Endothelial cell of umbilical vein (primary cell): ENCODE data around the gene SAYSD1. TPM values are rescaled to one million over a fixed set of nuclear protein-coding genes. Genes with fewer than 3 reads are reported as not detected.

ENCODE experiments used
- BruUV-seq: library from RNA; stranded (reverse); fragments of 400-500 nt; replicated peaks from 2 replicates; lab custom pipeline; 2021; lab: Mats Ljungman, UMichigan
- CTCF ChIA-PET: fragments of 300-600, 350-600 bp; sonication (Branson Sonifier 250); formaldehyde crosslinking; loops from one replicate; lab custom pipeline; 2021; ENCODE audit warnings: antibody characterized with exemption, inconsistent platforms; lab: Charles Lee
- POLR2A ChIA-PET: fragments of 300-600, 350-600 bp; sonication (Branson Sonifier 250); formaldehyde crosslinking; loops from one replicate; lab custom pipeline; 2021; ENCODE audit warnings: antibody characterized with exemption, inconsistent platforms; lab: Charles Lee
- DNase-seq: peaks from one replicate; pipeline ENCODE4 v3.0.0-alpha.2; 2011; ENCODE audit warnings: low read depth, low spot score
- FAIRE-seq: peaks from 2 replicates; lab custom pipeline; 2011; peaks lifted over from hg19 to GRCh38; lab: Jason Lieb, UNC
- H2AFZ ChIP-seq: 2 replicates; pipeline ENCODE4 v1.6.0; 2012; ENCODE audit warnings: low read depth, low read length, control low read depth, inconsistent platforms
- H3K27ac ChIP-seq: 2 replicates; pipeline ENCODE4 v1.5.1; 2011; ENCODE audit warnings: low read depth, mild to moderate bottlenecking, control low read depth, low read length, moderate library complexity; ENCODE audit not compliant: insufficient read depth
- H3K27me3 ChIP-seq, 2 experiments: 2 replicates each; pipeline versions ENCODE4 v1.6.0 to v1.6.1; 2011; ENCODE audit warnings: low read length in 2 of 2, mixed read lengths in 1 of 2; ENCODE audit not compliant: control insufficient read depth in 2 of 2, insufficient read depth in 2 of 2
- H3K36me3 ChIP-seq, 2 experiments: 2 replicates in 1 of 2; 3 replicates in 1 of 2; pipeline ENCODE4 v1.5.1; 2011; ENCODE audit warnings: low read length in 2 of 2, mild to moderate bottlenecking in 1 of 2, moderate library complexity in 1 of 2; ENCODE audit not compliant: control insufficient read depth in 2 of 2, insufficient read depth in 2 of 2; ENCODE audit errors: extremely low read depth in 1 of 2
- H3K4me1 ChIP-seq: 3 replicates; pipeline ENCODE4 v1.5.1; 2011; ENCODE audit warnings: mild to moderate bottlenecking, low read length; ENCODE audit not compliant: control insufficient read depth, insufficient read depth; ENCODE audit errors: extremely low read depth
- H3K4me2 ChIP-seq: 2 replicates; pipeline ENCODE4 v1.6.1; 2011; ENCODE audit warnings: low read length, control low read depth, mixed read lengths; ENCODE audit not compliant: insufficient read depth
- H3K4me3 ChIP-seq, 3 experiments: fragments of 200-600 bp in 1 of 3; sonication (generic), shearing (Covaris generic) in 1 of 3; replicated peaks in 1 of 3; 2 replicates each; pipeline ENCODE4 v1.5.1; 2011 to 2016; ENCODE audit warnings: control low read depth in 3 of 3, low read length in 3 of 3, mild to moderate bottlenecking in 2 of 3, inconsistent platforms in 1 of 3, low read depth in 1 of 3, moderate library complexity in 1 of 3; ENCODE audit not compliant: insufficient read depth in 1 of 3
- H3K79me2 ChIP-seq: 2 replicates; pipeline ENCODE4 v1.6.0; 2012; ENCODE audit warnings: low read length, inconsistent platforms; ENCODE audit not compliant: control insufficient read depth, insufficient read depth
- H3K9ac ChIP-seq: replicated peaks from 2 replicates; pipeline ENCODE3; 2011; ENCODE audit warnings: low read length, control low read depth; ENCODE audit not compliant: insufficient read depth; ENCODE audit errors: extremely low read depth
- H3K9me1 ChIP-seq: replicated peaks from 3 replicates; pipeline ENCODE4 v1.6.0; 2011; ENCODE audit warnings: mild to moderate bottlenecking, low read length; ENCODE audit not compliant: control insufficient read depth, insufficient read depth; ENCODE audit errors: extremely low read depth
- H3K9me3 ChIP-seq: replicated peaks from 2 replicates; pipeline ENCODE4 v1.5.1; 2012; ENCODE audit warnings: low read length, inconsistent platforms; ENCODE audit not compliant: control insufficient read depth, insufficient read depth
- H4K20me1 ChIP-seq: replicated peaks from 2 replicates; pipeline ENCODE3; 2011; ENCODE audit warnings: mild to moderate bottlenecking, low read length; ENCODE audit not compliant: control insufficient read depth, insufficient read depth; ENCODE audit errors: extremely low read depth
- MYC ChIP-seq: IDR thresholded peaks from one replicate; pipeline ENCODE4 v1.6.1; 2011; ENCODE audit warnings: mild to moderate bottlenecking, low read depth, low read length
- POLR2AphosphoS5 ChIP-seq: IDR thresholded peaks from 2 replicates; pipeline ENCODE4 v1.6.1; 2012; ENCODE audit warnings: low read depth, mild to moderate bottlenecking, control low read depth, low read length, moderate library complexity; ENCODE audit not compliant: insufficient read depth
- dilution Hi-C: fragments of 300-500 bp; cut with MboI; formaldehyde crosslinking; loops from one replicate; pipeline ENCODE4 v1.15.0; 2019; ENCODE audit warnings: low sequenced_read_pairs; ENCODE audit not compliant: extremely low pct_ligation_motif_present
- intact Hi-C: fragments of 100-400 bp; cut with micrococcal nuclease; formaldehyde crosslinking; loops from one replicate; pipeline ENCODE4 v1.10.0; 2022
- polyA plus RNA-seq, 4 experiments: library from polyadenylated mRNA; depleted of rRNA in 3 of 4; stranded (reverse) in 3 of 4; unstranded in 1 of 4; fragments of >200 nt; gene quantifications; 2 replicates each; pipeline versions ENCODE4 v1.2.1 to v1.2.3, GENCODE V29; 2011 to 2012; ENCODE audit warnings: missing spikeins in 1 of 4
- total RNA-seq: library from RNA; stranded (reverse); gene quantifications from 2 replicates; pipeline ENCODE4 v1.2.3, GENCODE V29; 2021
- TF ChIP-seq, protein P1 (sequence below), 2 donors: IDR thresholded peaks; 1 replicate in 1 of 2; 2 replicates in 1 of 2; pipeline ENCODE4 v1.5.1; 2011; ENCODE audit warnings: low read length in 2 of 2, mild to moderate bottlenecking in 2 of 2, moderate library complexity in 2 of 2, control low read depth in 1 of 2, inconsistent platforms in 1 of 2, low read depth in 1 of 2; ENCODE audit not compliant: insufficient read depth in 1 of 2; ENCODE audit errors: extremely low read depth in 1 of 2
- TF ChIP-seq, protein P2 (sequence below): IDR thresholded peaks from 2 replicates; pipeline ENCODE4 v1.6.1; 2011; ENCODE audit not compliant: insufficient read depth, insufficient read length

The SAYSD1 gene
- total and polyA plus RNA-seq, 2 donors (not counting 3 experiments of a cell fraction or from before 2014, with no cell fraction given), result 9.0 to 9.7 TPM

- FAIRE-seq, result no peak
- no peak overlapping the region for H3K4me2 ChIP-seq
- no peaks in the 10 kb centered on the region for H3K9me3 ChIP-seq
- H3K79me2 ChIP-seq, result no peaks in the 10 kb centered on the region
- H4K20me1 ChIP-seq, result no peaks in the 10 kb centered on the region
- H3K27me3 ChIP-seq, result no peaks in the 10 kb centered on the region
- H3K27ac ChIP-seq, result no peak overlapping the region
- no peaks in the 10 kb centered on the region for H3K9me1 ChIP-seq
- TF ChIP-seq MYC (no peak), POLR2AphosphoS5 (no peak)
- TF ChIP-seq, protein P1, sequence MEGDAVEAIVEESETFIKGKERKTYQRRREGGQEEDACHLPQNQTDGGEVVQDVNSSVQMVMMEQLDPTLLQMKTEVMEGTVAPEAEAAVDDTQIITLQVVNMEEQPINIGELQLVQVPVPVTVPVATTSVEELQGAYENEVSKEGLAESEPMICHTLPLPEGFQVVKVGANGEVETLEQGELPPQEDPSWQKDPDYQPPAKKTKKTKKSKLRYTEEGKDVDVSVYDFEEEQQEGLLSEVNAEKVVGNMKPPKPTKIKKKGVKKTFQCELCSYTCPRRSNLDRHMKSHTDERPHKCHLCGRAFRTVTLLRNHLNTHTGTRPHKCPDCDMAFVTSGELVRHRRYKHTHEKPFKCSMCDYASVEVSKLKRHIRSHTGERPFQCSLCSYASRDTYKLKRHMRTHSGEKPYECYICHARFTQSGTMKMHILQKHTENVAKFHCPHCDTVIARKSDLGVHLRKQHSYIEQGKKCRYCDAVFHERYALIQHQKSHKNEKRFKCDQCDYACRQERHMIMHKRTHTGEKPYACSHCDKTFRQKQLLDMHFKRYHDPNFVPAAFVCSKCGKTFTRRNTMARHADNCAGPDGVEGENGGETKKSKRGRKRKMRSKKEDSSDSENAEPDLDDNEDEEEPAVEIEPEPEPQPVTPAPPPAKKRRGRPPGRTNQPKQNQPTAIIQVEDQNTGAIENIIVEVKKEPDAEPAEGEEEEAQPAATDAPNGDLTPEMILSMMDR (IDR thresholded peaks at IDR 0.05; ENCODE audit: extremely low read depth in 1 of 2, insufficient read depth in 1 of 2, low read depth in 1 of 2, low read length in 2 of 2), result no peak
- TF ChIP-seq, protein P2, sequence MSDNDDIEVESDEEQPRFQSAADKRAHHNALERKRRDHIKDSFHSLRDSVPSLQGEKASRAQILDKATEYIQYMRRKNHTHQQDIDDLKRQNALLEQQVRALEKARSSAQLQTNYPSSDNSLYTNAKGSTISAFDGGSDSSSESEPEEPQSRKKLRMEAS, result no peak
- no peak for DNase-seq
- POLR2A ChIA-PET, result no interaction called here
- intact Hi-C loops, result no loop called here
- no peak overlapping the region for H3K4me3 ChIP-seq
- H2AFZ ChIP-seq, result no peak overlapping the region
- H3K4me1 ChIP-seq, result no peaks in the 10 kb centered on the region
- CTCF ChIA-PET, result interaction anchor here (0.9 kb wide), 1 partner anchor 226 kb away, joined by 3 read pairs; no protein-coding TSS in a partner anchor
- BruUV-seq, result no TSS peak
- no peak overlapping the region for H3K9ac ChIP-seq
- H3K36me3 ChIP-seq, result no peaks in the 10 kb centered on the region
- dilution Hi-C loops, result no loop called here
Measured at GRCh38 chr6:39075807-39076622, 39.0 kb downstream of the SAYSD1 start.
